Small intestine (tissue), 7 donors: ENCODE results near the gene GYPC. TPM values are rescaled to one million over a fixed set of nuclear protein-coding genes. Genes with fewer than 3 reads are reported as not detected.

Experiments used
- DNase-seq, 2 donors: peaks; one replicate each; pipeline versions ENCODE4 v3.0.0 to v3.0.0-alpha.2; 2013
- FAIRE-seq: peaks from 2 replicates; lab custom pipeline; 2012; peaks lifted over from hg19 to GRCh38; lab: Jason Lieb, UNC
- H3K27ac ChIP-seq, 3 donors: one replicate each; pipeline ENCODE4 v1.5.1; 2013; ENCODE audit warnings: low read length in 2 of 3, mild to moderate bottlenecking in 2 of 3, control low read depth in 1 of 3, inconsistent platforms in 1 of 3, low read depth in 1 of 3, moderate library complexity in 1 of 3
- H3K27me3 ChIP-seq, 3 donors: one replicate each; pipeline ENCODE4 v1.6.1; 2013; ENCODE audit warnings: low read length in 3 of 3, inconsistent platforms in 1 of 3; ENCODE audit not compliant: control insufficient read depth in 3 of 3, insufficient read depth in 3 of 3
- H3K36me3 ChIP-seq, 3 donors: one replicate each; pipeline ENCODE4 v1.6.1; 2013; ENCODE audit warnings: low read length in 3 of 3, inconsistent platforms in 1 of 3, low read depth in 1 of 3, mild to moderate bottlenecking in 1 of 3, moderate library complexity in 1 of 3; ENCODE audit not compliant: control insufficient read depth in 3 of 3, insufficient read depth in 2 of 3
- H3K4me1 ChIP-seq, 3 donors: one replicate each; pipeline ENCODE4 v1.6.1; 2013; ENCODE audit warnings: low read length in 2 of 3, inconsistent platforms in 1 of 3, low read depth in 1 of 3, mild to moderate bottlenecking in 1 of 3, moderate library complexity in 1 of 3; ENCODE audit not compliant: control insufficient read depth in 3 of 3, insufficient read depth in 2 of 3
- H3K4me3 ChIP-seq, 3 donors: one replicate each; pipeline ENCODE4 v1.5.1; 2013; ENCODE audit warnings: low read length in 3 of 3, control low read depth in 1 of 3, inconsistent platforms in 1 of 3, low read depth in 1 of 3, mild to moderate bottlenecking in 1 of 3, moderate library complexity in 1 of 3
- H3K9me3 ChIP-seq, 2 donors: one replicate each; pipeline ENCODE4 v1.6.1; 2013; ENCODE audit warnings: low read depth in 1 of 2, low read length in 1 of 2; ENCODE audit not compliant: control insufficient read depth in 2 of 2, insufficient read depth in 1 of 2
- WGBS, 3 donors: extraction: QIAGEN DNeasy Blood & Tissue Kit; methylation state at CpG; one replicate each; pipeline ENCODE4 v1.1.7; 2013; 5-methylcytosine and 5-hydroxymethylcytosine counted together
- polyA plus RNA-seq, 4 donors: library from polyadenylated mRNA; stranded (reverse) in 3 of 4; unstranded in 1 of 4; fragments of 200-250 nt in 3 of 4; fragments of 120-200 nt in 1 of 4; gene quantifications; one replicate each; pipeline versions ENCODE4 v1.2.1 to v1.2.3, GENCODE V29; 2013
- donor health status: healthy with polysubstance abuse.
- donor health status: control.
- donor health status: control.
- donor health status: Bipolar disorder and iron deficiency.
- donor health status: healthy.

GYPC gene
- polyA plus RNA-seq, 4 donors: 4.5 to 50.5 (median 29.2) TPM

GRCh38 chr2:126676221-126677175 lies 20.5 kb downstream of the GYPC start:
- Histone ChIP-seq H3K27me3 (no peaks in the 10 kb centered on the region), H3K4me1 (no peaks in the 10 kb centered on the region), H3K36me3 (no peaks in the 10 kb centered on the region), H3K9me3 (peaks cover 0 to 8% of the 10 kb centered on the region in 2 donors), H3K27ac (no peak overlapping the region), H3K4me3 (no peak overlapping the region)
- FAIRE-seq: no peak
- DNase-seq: no peak
- WGBS, 3 donors: 83 to 100% (median 88%) methylated on average over 1 of the region's 1 CpG

GRCh38 chr2:126677176-126677538 lies 21.2 kb downstream of the GYPC start:
- WGBS, 3 donors: 69 to 94% (median 94%) methylated on average over 1 of the region's 1 CpG
- FAIRE-seq (no peak), DNase-seq (no peak)
- no peaks in the 10 kb centered on the region for H3K36me3 ChIP-seq
- H3K4me1 ChIP-seq: no peaks in the 10 kb centered on the region
- peaks cover 0 to 8% of the 10 kb centered on the region in 2 donors for H3K9me3 ChIP-seq
- no peak overlapping the region for H3K27ac ChIP-seq
- H3K4me3 ChIP-seq: no peak overlapping the region
- H3K27me3 ChIP-seq: no peaks in the 10 kb centered on the region

GRCh38 chr2:126678269-126679065 lies 22.5 kb downstream of the GYPC start:
- FAIRE-seq: no peak
- WGBS, 3 donors: 63 to 72% (median 67%) methylated on average over 13 of the region's 13 CpGs

DNA sequence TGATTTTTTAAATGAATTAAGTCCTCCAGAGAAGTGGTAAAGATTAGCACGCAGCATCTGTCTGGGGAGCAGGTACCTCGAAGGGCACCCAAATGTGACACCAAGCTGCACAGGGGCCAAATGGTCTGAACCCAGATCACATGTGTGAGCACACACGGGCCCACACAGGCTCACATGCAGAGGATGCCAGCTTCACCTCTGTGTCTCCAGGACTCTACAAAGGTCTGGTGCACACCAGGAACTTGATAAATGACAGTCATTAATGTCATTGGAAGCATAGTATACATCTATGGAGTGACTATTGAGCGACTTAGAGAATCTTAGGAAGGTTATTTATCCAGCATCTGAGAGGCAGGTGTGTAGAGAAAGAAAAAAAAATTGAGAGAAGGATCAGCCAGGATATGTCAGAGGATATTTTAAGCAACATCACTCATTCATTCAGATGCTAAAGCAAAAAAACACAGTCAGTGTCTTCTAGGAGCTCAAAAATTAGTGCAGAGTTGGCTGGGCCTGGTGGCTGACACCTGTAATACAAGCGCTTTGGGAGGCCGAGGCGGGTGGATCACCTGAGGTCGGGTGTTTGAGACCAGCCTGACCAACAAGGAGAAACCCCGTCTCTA lies 23.2 kb downstream of the GYPC start:
- Histone ChIP-seq H3K9me3 (peaks cover 0 to 8% of the 10 kb centered on the region in 2 donors), H3K4me1 (no peaks in the 10 kb centered on the region), H3K4me3 (no peak overlapping the region), H3K27me3 (no peaks in the 10 kb centered on the region), H3K36me3 (no peaks in the 10 kb centered on the region), H3K27ac (no peak overlapping the region)
- FAIRE-seq (no peak), DNase-seq (no peak)
- 93 to 96% (median 95%) methylated on average over 9 of the region's 9 CpGs for WGBS, 3 donors

More at GRCh38 chr2:126678269-126679065, 22.5 kb downstream of the GYPC start:
- DNase-seq: no peak
- H3K27ac ChIP-seq: no peak overlapping the region
- H3K36me3 ChIP-seq: no peaks in the 10 kb centered on the region
- H3K4me3 ChIP-seq: no peak overlapping the region
- no peaks in the 10 kb centered on the region for H3K27me3 ChIP-seq
- H3K4me1 ChIP-seq: no peaks in the 10 kb centered on the region
- H3K9me3 ChIP-seq: peaks cover 0 to 8% of the 10 kb centered on the region in 2 donors

GRCh38 chr2:126681505-126681904 lies 25.5 kb downstream of the GYPC start:
- H3K4me3 ChIP-seq: no peak overlapping the region
- FAIRE-seq (no peak), DNase-seq (no peak)
- no peak overlapping the region for H3K27ac ChIP-seq
- H3K27me3 ChIP-seq: no peaks in the 10 kb centered on the region
- H3K36me3 ChIP-seq: no peaks in the 10 kb centered on the region
- no peaks in the 10 kb centered on the region for H3K4me1 ChIP-seq
- H3K9me3 ChIP-seq: peaks cover 0 to 2% of the 10 kb centered on the region in 2 donors
- WGBS, 3 donors: 92 to 95% (median 95%) methylated on average over 6 of the region's 6 CpGs

GRCh38 chr2:126685629-126686028 lies 29.7 kb downstream of the GYPC start:
- FAIRE-seq (no peak), DNase-seq (no peak)
- H3K4me1 ChIP-seq: no peaks in the 10 kb centered on the region
- H3K36me3 ChIP-seq: no peaks in the 10 kb centered on the region
- WGBS, 3 donors: 67 to 83% (median 81%) methylated on average over 4 of the region's 4 CpGs
- H3K27me3 ChIP-seq: no peaks in the 10 kb centered on the region
- no peaks in the 10 kb centered on the region for H3K9me3 ChIP-seq
- no peak overlapping the region for H3K4me3 ChIP-seq
- no peak overlapping the region for H3K27ac ChIP-seq

DNA sequence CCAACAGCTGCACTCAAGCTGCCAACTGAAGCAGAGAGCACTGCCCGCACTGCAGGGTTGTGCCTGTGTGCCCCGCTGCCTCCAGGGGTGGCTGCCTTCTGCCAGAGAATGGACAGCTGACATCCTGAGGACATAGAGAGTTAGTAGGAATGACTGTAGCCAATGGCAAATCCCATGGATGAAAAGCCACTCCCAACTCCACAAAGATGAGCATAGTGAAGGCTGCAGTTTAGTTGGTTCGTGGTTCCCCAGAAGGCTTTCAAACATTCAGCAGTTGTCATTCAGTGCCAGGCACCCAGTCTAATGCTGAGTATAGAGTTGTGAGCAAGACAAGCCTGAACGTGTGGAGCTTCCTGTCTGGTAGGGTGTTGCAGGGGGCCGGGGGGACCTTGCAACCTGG lies 30.3 kb downstream of the GYPC start:
- no peak overlapping the region for H3K4me3 ChIP-seq
- no peaks in the 10 kb centered on the region for H3K36me3 ChIP-seq
- FAIRE-seq: no peak
- H3K27me3 ChIP-seq: no peaks in the 10 kb centered on the region
- no peaks in the 10 kb centered on the region for H3K4me1 ChIP-seq
- DNase-seq: no peak
- no peaks in the 10 kb centered on the region for H3K9me3 ChIP-seq
- no peak overlapping the region for H3K27ac ChIP-seq
- WGBS, 3 donors: 72 to 86% (median 82%) methylated on average over 5 of the region's 5 CpGs

DNA sequence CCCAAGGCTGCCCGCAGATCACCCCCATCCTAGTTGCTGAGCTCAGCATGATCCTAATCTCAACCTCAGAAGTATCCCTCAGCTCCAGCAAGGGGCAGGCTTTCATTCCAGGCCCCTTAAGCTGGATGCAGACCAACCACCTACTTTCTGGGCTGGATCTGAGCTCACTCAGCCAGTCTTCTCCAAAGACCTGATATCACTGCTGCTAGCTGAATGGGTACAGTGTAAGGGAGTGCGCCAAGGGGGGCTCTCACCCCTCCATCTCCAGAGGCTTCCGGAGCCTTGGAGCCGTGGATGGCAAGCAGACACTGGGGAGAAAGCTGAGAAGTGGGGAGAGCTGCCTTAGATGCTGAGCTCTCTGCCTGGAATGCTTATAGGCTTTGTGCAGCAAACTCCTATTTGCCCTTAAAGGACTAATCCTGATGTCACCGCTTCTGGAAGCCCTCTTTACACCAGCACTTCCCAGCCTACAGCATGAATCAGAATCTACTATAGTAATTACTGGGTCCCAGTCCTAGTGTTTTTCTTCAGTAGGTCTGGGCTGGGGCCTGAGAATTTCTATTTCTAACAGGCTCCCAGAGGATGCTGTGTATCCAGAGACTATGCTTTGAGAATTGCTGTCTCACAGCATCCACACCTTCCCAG lies 31.0 kb downstream of the GYPC start:
- no peak for DNase-seq
- H3K27me3 ChIP-seq: no peaks in the 10 kb centered on the region
- no peak for FAIRE-seq
- H3K36me3 ChIP-seq: no peaks in the 10 kb centered on the region
- H3K27ac ChIP-seq: no peak overlapping the region
- peaks cover 0 to under 1% of the 10 kb centered on the region in 2 donors for H3K9me3 ChIP-seq
- H3K4me3 ChIP-seq: no peak overlapping the region
- H3K4me1 ChIP-seq: no peaks in the 10 kb centered on the region
- 83 to 89% (median 86%) methylated on average over 5 of the region's 5 CpGs for WGBS, 3 donors
